ENCODE results near the gene SLC25A2. TPM values are rescaled to one million over a fixed set of nuclear protein-coding genes. Genes with fewer than 3 reads are reported as not detected.

The SLC25A2 gene
- total and polyA plus RNA-seq, 2 of the 8 experiments (the other 6 are each of a cell fraction or from before 2014, with no cell fraction given) = not detected

DNA sequence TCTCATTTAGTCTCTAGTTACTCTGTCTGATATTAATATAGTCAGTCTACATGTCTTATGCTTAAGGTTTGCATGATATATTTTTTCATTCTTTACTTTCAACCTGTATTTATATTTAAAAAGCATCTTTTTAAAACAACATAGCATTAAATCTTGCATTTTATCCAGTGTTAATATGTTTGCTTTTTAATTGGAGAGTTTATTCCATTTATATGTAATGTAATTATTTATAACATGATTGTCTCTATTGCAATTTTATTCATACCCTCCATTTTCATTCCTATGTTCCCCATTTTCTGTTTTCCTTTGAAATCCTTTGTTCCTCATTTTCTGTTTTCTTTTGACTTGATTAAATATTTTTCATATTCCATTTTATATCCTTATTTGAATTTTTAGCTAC is 45.4 kb downstream of the SLC25A2 start:
- Histone ChIP-seq H3K4me2 (ENCODE audit: insufficient read depth in 1 of 2, low read depth in 2 of 2, low read length in 2 of 2) (no peak overlapping the region), H4K20me1 (replicated peaks in 1 of 2; ENCODE audit: control insufficient read depth in 1 of 2, insufficient read depth in 2 of 2, low read length in 2 of 2) (no peaks in the 10 kb centered on the region), H2BK15ac (ENCODE audit: low read length) (no peak overlapping the region), H3K27me3 (replicated peaks in 1 of 4; ENCODE audit: control insufficient read depth in 3 of 4, extremely low read depth in 1 of 4, insufficient read depth in 3 of 4, low read length in 3 of 4) (peaks cover 0 to 2% (median 0%) of the 10 kb centered on the region in 4 experiments; a peak in 1 of 7 replicates), H4K5ac (ENCODE audit: insufficient read length, low read depth, low read length) (no peak overlapping the region), H4K91ac (replicated peaks; ENCODE audit: insufficient read length, low read length) (no peak overlapping the region), H2AK5ac (ENCODE audit: low read depth, low read length) (no peak overlapping the region), H2BK120ac (replicated peaks; ENCODE audit: low read depth, low read length) (no peak overlapping the region), H3K27ac (ENCODE audit: low read depth, low read length) (no peak overlapping the region), H2BK12ac (ENCODE audit: low read depth, low read length) (no peak overlapping the region), H3K4me1 (replicated peaks in 1 of 4; ENCODE audit: control insufficient read depth in 3 of 4, insufficient read depth in 4 of 4, low read length in 3 of 4) (no peaks in the 10 kb centered on the region), H3K23me2 (ENCODE audit: low read depth, low read length) (no peaks in the 10 kb centered on the region), H3K9ac (replicated peaks in 1 of 4; ENCODE audit: extremely low read depth in 1 of 4, low read depth in 3 of 4, low read length in 3 of 4) (no peak overlapping the region), H3K4ac (replicated peaks; ENCODE audit: insufficient read length, low read depth, low read length) (no peak overlapping the region), H3K23ac (ENCODE audit: insufficient read length) (no peak overlapping the region), H3K79me1 (ENCODE audit: low read depth, low read length) (no peaks in the 10 kb centered on the region), H3K36me3 (ENCODE audit: control insufficient read depth in 2 of 4, insufficient read depth in 4 of 4, low read length in 3 of 4) (peaks cover 0 to 2% (median 0%) of the 10 kb centered on the region in 4 experiments; a peak in 2 of 8 replicates), H2BK20ac (ENCODE audit: low read length) (no peak overlapping the region), H3K4me3 (ENCODE audit: extremely low read depth in 1 of 4, insufficient read depth in 2 of 4, low read depth in 3 of 4, low read length in 4 of 4) (no peak overlapping the region), H3K79me2 (ENCODE audit: control insufficient read depth in 1 of 2, insufficient read depth in 2 of 2, low read length in 2 of 2) (no peaks in the 10 kb centered on the region), H2AFZ (ENCODE audit: low read length) (no peak overlapping the region), H3K14ac (ENCODE audit: insufficient read length) (no peak overlapping the region), H2BK5ac (ENCODE audit: low read depth, low read length) (no peak overlapping the region), H3K18ac (ENCODE audit: extremely low read depth, low read length) (no peak overlapping the region), H3K9me3 (ENCODE audit: insufficient read depth in 2 of 2, low read depth in 1 of 2, low read length in 1 of 2) (peaks cover 56 to 76% of the 10 kb centered on the region in 2 experiments), H4K8ac (ENCODE audit: extremely low read depth, insufficient read depth, low read length) (no peak overlapping the region), H3K56ac (replicated peaks; ENCODE audit: insufficient read length, low read depth, low read length) (no peak overlapping the region)
- DNase-seq (ENCODE audit: low read depth in 1 of 2, low spot score in 2 of 2) (no peak), FAIRE-seq (no peak)
- POLR2A ChIA-PET (ENCODE audit: partially characterized antibody) = no interaction called here
- CTCF ChIA-PET (ENCODE audit: partially characterized antibody) = no interaction called here
- no peak for TF ChIP-seq CTBP2 (IDR thresholded peaks at IDR 0.05; ENCODE audit: borderline replicate concordance, insufficient read depth, insufficient read length, low read length)
- TF ChIP-seq PHF8 (conservative IDR thresholded peaks at IDR 0.05; ENCODE audit: low read depth, low read length) = no peak
- no peak for TF ChIP-seq SAP30 (IDR thresholded peaks at IDR 0.05; ENCODE audit: insufficient read depth, insufficient replicate concordance, low read length)
- TF ChIP-seq RAD21 (IDR thresholded peaks at IDR 0.05 in 1 of 2, conservative IDR thresholded peaks at IDR 0.05 in 1 of 2; ENCODE audit: low read depth in 2 of 2, low read length in 2 of 2) = no peak
- no peak for TF ChIP-seq CEBPB (IDR thresholded peaks at IDR 0.05; ENCODE audit: low read depth, low read length)
- no peak for TF ChIP-seq RXRA (IDR thresholded peaks at IDR 0.05; ENCODE audit: insufficient read depth, low read depth, low read length)
- TF ChIP-seq CBX5 (IDR thresholded peaks at IDR 0.05; ENCODE audit: low read depth, low read length) = no peak
- TF ChIP-seq KDM1A (IDR thresholded peaks at IDR 0.05; ENCODE audit: borderline replicate concordance, low read length) = no peak
- TF ChIP-seq RNF2 (IDR thresholded peaks at IDR 0.05; ENCODE audit: borderline replicate concordance, low read depth, low read length, missing control alignments, poor library complexity, severe bottlenecking) = no peak
- TF ChIP-seq TAF7 (optimal IDR thresholded peaks at IDR 0.05; ENCODE audit: borderline replicate concordance, low read depth, low read length) = no peak
- TF ChIP-seq TEAD4 (IDR thresholded peaks at IDR 0.05; ENCODE audit: low read depth, low read length) = no peak
- TF ChIP-seq EGR1 (IDR thresholded peaks at IDR 0.05; ENCODE audit: borderline replicate concordance, low read depth, low read length) = no peak
- no peak for TF ChIP-seq KDM4A (IDR thresholded peaks at IDR 0.05; ENCODE audit: low read depth, low read length, severe bottlenecking)
- no peak for TF ChIP-seq JUND (IDR thresholded peaks at IDR 0.05; ENCODE audit: low read length)

All from H1 (cell line).